ENCODE results near the gene CDH23.

Gene CDH23

DNA sequence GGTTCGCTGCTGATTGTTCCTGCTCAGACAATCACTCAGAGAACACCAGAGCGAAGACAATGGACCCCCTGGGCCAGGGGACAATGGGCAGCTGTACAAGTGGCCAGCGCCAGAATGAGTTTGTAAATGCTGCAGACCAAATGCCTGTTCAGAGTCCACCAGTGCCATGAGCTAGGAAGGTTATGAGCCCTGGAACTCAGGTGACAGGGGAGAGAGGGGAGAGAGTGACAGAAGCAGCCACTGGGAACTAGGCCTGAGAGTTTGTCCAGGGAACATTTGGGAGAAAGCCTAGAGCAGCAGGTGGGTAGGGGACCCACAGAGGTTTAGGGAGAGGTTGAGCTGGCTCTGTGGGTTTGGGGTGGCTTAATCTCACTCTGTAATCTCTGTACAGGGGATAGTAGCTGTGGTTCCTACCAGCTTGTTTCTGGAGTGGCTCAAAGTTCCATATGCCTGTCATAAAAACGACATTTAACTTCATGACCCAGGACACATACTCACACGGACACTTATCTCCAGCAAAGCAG is 262.5 kb downstream of the CDH23 start:
- no peak for DNase-seq (ENCODE audit: low read depth in 2 of 2)

DNA sequence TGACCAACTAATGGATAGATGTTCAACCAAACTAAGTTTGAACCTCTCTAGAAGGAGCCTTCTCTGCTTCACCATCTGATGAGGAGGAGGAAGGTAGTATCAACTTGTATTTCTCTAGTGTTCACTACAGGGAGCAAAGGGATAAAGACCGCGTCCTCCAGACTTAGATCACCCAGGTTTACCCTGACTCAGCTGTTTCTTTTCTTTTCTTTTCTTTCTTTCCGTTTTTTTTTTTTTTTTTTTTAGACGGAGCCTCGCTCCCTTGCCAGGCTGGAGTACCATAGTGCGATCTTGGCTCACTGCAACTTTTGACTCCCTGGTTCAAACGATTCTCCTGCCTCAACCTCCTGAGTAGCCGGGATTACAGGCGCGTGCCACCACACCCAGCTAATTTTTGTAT is 263.0 kb downstream of the CDH23 start:
- no peak for DNase-seq (ENCODE audit: low read depth in 2 of 2)

DNA sequence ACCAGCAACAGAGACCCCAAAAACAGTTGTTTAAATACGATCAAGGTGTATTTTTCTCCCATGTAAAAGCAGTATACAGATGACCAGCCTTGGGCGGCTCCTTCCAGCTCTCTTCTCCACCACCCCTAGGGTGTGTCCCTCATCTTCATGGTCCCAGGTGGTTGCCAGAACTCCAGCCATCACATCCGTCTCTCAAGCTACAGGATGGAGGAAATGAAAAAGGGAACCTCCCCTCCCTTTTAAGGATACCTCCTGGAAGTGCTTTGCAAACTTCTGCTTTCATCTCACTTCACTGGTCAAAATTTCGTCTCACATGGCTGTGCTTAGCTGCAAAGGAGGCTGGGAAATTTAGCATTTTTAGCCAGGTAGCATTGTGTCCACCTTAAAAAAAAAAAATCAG is 263.6 kb downstream of the CDH23 start:
- DNase-seq (ENCODE audit: low read depth in 2 of 2) = no peak

DNA sequence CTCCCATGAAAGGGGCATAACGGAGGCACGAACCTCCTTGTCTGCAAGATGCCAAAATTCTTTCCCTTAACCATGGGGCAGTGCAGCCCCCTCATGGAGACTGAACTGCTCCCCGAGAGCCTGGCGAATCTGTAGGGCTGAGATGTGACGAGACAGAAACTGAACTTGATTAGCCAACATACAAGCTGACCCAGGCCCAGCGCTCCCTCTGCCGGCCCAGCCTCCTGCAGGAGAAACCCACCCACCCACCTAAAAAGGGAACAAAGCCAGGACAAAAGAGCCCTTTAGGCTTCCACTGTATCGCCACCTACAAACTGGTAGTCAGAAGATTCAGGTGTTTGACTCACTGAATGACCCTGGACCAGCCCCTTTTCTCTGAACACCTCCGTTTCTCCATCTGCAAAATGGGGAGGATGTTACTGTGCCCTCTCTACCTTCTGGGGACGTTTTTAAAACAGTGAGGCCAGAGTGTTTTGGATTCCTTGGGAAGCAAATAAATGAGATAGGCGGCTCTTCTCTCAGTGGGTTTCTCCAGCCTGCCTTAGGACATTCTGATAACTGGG is 264.4 kb downstream of the CDH23 start:
- no peak for DNase-seq (ENCODE audit: low read depth in 2 of 2)

DNA sequence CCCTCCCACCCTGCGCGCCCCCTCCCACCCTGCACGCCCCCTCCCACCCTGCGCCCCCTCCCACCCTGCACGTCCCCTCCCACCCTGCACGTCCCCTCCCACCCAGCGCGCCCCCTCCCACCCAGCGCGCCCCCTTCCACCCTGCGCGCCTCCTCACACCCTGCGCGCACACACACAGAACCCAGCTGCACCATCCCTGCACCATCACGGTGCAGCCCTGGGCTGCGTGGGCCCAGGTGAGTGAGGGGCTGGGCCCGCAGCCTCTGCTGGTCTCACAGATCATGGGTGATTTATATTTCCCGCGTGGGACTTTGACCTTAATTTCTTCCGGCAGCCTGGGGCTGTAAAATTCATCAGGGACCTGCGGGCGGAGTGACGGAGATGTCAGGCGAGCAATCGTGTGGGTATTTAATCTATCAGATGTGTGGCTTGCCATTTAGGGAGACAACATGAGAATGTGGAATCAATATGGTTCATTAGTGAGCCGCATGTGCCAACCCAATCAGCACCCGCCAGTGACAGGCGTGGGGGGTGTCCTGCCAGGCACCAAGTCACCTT is 265.1 kb downstream of the CDH23 start:
- DNase-seq (ENCODE audit: low read depth in 2 of 2) = no peak

DNA sequence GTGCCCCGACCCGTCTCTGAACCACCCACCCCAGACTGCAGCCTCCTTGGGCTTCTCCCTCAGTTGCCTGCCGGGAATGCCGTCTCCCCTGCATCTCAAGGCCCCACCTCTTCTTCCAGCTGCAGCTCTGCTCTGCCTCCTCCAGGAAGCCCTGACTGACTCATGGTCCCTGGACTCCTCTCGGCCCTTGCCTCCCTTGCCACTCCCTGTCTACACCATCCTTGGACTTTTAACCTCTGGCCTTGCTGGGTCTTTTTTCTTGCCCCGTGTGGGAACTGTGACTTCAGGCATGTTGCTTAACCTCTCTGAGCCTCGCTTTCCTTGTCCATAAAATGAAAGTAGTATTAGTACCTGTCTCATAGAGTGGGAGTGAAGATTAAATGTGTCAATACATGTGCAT is 266.6 kb downstream of the CDH23 start:
- no peak for DNase-seq (ENCODE audit: low read depth in 2 of 2)

DNA sequence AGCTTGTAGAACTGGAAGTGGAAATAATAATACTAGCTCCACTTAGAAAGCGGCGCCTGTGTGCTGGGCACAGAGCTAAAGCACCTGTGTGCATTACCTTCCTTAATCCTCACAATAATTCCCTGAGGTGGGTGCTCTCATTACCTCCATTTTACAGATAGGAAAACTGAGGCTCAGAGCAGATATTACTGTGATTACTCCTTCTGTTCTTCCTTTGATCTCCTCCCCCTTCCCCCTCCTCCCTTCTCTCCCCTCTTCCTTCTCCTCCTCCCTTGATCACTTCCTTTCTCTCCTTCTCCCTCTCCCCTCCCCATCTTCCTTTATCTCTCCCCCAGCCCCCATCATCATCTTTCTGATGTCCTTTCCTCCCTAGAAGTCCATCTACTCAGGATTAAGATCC is 267.9 kb downstream of the CDH23 start:
- DNase-seq (ENCODE audit: low read depth in 2 of 2) = no peak

DNA sequence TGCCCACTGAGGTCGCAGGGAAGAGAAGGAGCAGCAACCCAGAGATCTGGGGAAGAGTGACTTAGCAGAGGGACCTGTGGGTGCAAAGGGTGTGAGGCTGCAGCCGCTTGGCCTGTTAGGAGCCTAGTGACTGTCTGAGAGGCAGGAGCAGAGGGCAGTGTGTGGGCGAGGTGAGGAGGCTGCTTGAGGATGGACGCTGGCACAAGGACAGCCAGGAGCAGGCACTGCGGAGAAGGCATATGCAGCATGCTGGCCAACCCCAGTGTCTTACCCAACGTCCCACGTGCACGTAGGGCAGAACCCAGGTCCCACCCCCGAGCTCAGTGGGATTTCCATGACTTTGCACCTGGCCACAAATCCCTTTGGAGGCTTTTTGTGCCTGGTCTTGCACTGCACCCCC is 268.7 kb downstream of the CDH23 start:
- DNase-seq (ENCODE audit: low read depth in 2 of 2) = no peak

DNA sequence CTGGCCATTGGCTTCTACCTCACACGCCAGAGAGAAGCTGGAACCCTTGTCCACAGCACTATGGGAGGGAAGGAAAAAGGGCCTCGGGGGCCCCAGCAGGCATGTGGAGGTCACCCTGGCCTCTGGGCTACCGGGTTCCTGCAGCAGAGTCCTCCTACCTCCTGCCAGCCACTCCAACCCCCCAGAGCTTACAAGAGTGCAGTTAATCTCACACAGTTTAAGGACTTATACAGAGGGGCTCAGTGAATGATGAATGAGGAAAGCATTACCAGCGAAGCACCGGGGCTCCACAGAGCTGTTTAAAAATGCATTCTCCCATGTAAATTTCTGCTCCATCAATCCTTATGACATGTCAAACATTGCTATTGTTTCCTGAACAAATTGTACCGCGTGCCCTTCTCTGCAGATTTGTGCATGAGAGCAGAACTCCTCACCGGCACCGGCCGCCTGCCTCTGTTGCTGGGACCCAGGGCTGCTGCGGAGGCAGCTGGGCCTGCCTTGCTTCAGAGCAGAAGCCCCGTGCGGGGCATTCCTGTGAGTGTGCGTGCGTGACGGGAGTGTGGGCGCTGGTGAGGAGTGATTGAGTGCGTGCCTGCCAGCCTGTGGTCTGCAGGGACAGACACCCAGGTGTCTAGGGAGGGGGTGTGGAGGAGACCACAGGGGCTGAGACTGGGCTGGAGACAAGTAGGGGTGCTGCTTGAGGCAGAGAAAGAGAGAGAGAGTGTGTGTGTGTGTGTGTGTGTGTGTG is 270.1 kb downstream of the CDH23 start:
- DNase-seq (ENCODE audit: low read depth in 2 of 2) = no peak

DNA sequence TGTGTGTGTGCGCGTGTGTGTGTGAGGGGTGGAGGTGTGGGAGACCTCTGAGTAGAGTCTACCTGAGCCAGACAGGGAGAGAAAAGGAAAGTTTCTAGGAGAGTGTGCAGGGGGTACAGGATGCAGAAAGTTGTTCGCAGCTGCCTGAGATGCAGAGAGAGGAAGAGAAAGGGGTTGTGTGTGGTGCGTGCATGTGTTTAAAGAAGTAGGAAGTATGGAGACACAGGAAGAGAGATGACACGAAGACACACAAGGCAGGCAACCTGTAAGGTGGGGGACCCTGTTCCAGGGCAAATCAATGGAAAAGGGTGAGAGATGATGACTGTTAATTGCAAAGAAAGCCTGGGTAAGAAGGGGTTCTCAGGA is 270.6 kb downstream of the CDH23 start:
- no peak for DNase-seq (ENCODE audit: low read depth in 2 of 2)

DNA sequence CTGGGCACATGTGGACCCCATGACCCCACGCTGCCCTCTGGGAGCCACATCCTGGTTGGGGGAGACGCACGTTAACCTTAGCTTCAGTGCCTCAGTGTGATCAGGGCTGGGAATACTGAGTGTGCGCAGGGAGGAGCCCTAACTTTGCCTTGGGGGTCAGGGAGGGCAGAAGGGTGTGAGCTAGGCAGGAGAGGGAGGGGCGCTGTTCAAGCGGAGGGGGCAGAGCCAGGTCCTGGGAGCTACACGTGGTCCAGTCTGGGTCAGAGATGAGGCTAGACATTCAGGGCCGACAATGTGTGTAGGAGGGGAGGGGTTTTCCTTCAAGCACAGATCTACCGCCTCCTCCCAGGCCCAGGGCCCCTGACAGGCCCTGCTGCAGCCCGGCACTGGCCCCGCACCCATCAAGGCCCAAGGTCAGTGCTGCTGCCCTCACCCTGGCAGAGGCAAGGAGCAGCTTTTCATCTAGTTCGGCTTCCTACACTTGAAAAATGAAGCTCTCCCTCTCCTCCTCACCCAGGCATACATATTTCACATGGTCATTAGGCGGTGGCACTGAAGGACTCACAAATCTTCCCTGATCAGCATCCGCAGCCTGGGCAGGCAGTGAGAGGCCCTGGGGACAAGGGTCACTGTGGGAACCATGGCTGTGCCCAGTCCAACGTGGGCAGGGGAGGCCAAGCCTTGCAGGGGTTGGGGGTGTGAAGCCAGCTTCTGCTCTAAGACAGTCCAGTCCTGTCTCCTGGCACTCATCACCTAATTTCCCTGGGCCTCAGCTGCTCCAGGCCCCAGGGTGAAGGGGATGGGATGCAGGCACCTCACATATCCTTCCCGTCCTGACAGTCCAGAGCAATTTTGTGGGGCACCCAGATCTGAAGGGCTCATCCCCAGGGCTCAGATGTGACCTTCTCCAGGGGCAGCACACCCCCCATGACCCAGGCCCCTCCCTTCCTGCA is 275.6 kb downstream of the CDH23 start:
- no peak for DNase-seq (ENCODE audit: low read depth in 2 of 2)

DNA sequence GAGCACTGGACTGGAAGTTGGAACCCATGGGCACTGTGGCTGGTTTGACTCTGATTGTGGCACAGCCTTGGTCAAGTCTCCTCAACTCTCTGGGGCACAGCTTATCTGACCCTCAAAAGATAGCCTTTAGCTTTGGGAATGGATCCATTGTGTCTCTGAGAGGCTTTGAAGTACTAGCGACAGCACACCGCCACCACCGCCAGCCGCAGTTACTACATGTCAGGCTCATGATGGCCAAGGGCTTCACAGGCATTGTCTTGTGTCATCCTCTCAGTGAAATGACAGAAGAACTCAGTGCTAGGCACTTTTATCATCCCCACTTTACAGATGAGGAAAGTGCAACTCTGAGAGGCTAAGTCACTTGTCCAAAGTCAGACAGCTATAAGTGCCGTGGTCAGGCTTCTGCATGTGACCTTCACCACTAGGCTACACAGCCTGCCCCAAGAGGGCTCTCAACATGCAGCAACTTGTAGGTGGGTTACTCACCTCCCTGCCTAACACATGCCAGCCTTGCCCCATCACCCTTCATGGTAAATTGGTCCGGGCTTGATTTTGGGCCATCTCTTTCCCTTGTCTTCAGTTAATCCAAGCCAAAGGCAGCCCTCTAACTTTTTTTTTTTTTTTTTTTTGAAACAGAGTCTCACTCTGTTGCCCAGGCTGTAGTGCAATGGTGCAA is 278.7 kb downstream of the CDH23 start:
- no peak for DNase-seq (ENCODE audit: low read depth in 2 of 2)

DNA sequence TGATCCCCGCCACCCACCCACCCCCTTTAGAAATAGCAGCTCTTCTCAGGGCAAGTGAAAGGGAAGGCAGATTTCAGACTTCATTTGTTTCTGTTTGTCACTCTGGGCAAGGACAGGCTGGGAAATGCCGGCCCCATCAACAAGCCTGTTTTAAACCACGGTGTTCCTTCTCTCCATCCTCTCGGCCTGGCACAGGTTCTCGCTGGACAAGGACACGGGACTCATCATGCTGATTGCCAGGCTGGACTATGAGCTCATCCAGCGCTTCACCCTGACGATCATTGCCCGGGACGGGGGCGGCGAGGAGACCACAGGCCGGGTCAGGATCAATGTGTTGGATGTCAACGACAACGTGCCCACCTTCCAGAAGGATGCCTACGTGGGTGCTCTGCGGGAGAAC is 280.5 kb downstream of the CDH23 start:
- no peak for DNase-seq (ENCODE audit: low read depth in 2 of 2)

DNA sequence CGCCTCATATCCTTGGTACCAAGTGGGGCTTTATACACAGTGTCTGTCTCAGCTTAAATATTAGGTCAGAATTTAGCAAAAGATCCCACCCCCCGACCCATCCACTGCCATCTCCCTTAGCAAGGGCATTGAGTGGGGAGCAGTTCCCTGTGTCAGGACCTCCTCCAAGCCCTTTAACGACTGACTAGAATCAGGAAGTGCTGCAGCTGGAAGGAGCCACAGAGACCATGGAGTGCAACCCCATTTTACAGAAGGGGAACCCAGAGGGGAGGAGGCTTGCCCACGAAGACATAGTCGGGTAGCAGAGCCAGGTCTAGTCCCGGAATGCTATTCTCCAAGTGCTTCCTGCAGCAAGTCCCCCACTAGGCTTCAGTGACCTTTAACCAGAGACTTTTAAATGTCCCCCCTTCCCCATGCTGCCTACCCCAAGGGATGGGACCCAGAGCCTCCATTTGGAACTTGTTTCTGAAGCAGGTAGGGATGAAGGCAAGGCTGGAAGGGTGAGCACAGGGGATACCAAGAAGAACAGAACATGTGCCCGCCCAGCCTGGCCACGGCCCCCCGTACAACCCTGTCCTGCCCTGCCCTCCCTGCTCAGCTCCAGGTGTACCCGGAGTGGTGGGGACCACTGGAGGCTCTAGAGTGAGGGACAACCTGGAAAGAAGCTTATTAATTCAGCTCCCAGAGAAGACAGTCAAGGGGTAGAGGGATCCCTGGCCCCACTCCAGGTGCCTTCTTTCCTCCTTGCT is 281.5 kb downstream of the CDH23 start:
- no peak for DNase-seq (ENCODE audit: low read depth in 2 of 2)

DNA sequence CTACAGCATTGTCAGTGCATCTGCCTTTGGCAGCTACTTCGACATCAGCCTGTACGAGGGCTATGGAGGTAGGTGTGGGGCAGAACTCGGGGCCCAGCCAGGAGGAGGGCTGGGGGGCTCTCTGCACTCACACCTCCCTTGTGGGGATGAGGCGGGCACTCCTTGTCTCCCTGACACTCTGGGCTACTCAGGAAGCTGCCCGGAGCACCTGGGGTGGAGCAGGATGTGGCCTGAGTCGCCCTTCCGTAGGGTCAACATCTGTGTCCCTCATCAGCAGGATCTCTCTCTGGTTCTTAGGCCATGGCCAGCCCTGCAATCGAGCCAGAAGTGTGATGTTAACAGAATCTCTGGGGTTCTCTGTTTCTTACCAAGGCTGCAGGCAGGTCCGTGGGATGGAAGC is 282.7 kb downstream of the CDH23 start:
- no peak for DNase-seq (ENCODE audit: low read depth in 2 of 2)

DNA sequence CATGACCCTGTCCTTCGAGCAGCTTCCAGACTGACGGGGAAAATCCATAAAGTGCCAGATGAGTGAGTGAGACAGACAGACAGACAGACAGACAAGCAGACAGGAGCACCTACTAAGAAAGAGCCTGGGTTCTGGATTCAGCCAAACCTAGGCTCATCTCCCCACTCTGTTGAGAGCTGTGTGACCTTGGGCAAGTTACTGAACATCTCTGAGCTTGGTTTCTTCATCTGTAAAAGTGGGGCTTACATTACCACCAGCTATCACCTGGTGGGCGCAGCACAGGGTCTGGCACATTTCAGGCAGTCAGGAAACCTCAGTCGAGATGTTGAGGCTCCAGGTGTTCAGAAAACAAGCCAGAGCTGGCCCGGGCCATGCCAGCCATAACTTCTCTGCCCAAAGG is 285.3 kb downstream of the CDH23 start:
- no peak for DNase-seq (ENCODE audit: low read depth in 2 of 2)

DNA sequence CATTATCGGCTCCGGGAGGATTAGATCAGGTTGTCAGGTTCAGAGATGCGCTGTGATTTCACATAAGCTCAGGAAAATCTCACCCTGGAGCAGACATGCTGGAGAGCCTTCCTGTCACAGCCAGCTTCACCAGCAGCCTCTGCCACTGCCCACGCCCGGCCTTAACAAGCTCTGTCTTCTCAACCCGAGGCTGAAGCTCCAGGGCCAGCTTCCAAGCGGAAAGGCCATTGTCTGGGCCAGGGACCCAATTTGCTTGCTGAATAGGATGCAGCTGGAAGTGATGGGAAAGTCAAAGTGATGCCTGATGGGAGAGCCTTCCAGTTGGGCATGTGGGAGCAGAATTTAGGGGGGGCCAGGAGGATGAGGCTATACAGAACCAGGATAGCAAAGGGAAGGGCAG is 286.6 kb downstream of the CDH23 start:
- DNase-seq (ENCODE audit: low read depth in 2 of 2) = no peak

DNA sequence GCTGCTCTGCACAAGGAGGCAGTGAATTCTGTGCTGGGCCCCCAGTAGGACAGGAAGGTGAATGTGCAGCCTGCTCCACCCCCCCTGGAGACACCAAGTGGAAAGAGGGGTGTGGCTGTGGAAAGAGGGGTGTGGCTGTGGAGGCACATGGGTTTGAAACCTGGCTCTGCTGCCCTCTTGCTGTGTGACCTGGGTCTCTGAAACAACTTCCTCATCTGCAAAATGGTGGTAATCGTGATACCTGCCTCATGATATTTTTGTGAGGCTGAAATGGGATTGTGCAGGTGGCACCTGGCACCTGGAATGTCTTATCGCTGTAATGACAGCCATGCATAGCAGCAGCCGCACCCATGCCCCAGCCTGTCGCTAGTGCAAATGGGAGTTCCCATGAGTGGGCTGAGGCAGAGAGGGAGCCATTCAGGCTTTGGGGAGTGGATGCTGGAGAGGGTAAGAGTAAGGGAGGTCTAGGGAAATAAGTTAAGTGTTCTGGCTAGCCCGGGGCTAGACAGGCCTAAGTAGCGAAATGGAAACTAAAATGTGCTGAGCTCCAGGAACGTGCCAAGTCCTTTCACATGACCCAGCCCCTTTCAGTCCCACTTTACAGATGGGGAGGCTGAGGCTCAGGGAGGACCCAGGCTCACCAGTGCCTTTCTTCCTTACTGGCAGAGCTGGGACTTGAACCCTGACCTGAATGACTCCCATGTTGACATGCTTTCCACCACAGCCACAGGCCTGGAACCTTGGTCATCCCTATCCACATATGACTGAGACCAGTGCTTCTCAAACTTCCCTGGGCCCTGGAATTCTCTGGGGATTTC is 287.8 kb downstream of the CDH23 start:
- DNase-seq (ENCODE audit: low read depth in 2 of 2) = no peak

DNA sequence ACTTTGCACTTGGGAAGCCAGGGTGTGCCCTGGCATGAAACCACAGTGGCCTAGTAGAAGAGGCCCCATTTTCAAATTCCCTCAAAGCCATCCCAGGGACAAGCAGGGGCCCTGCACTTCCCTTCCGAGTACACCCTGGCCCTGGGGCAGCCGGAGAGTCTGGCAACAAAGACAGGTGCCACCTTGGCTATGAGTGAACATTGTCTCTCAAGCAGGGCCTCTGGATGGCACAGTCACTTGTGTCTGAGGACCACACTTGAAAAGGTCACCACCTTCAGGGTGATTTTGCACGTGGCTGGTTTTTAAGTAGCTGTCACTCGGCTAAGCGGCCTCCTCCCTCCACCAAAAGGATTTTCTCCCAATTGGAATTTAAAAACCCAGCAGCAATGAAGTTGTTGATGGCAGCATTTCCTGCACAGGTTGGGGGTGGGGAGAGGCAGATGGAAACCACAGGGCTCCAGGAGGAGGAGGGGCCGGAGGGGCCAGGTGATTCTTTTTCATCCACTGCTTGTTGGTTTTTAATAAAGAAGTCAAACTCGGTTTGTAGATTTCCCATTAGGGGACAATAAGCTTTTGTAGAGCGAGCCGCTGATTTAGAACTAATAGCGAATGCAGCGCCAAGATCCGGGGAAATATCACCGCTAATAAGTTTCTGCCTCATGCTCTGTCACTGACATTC is 289.0 kb downstream of the CDH23 start:
- DNase-seq (ENCODE audit: low read depth in 2 of 2) = no peak

DNA sequence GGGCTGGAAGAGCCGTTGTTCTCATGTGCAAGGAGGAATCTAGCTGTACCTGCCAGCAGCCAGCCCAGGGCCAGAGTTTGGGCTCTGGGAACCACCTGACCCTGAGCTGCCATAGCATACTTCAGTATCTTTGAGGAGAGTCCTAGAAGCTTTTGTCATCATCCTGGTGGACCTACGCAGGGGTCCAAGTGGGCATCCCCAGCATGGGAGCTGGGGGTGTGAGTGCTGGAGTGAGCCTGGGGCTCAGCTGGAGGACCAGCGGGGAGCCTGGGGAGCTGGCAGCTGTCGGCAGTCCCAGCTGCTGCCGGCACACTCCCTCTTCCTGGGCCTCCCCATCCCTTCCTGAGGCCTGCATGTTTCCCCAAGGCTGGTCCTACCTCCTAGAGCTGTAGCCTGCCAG is 290.4 kb downstream of the CDH23 start:
- no peak for DNase-seq (ENCODE audit: low read depth in 2 of 2)
